IMR-90 (cell line): Measurements from ENCODE around the gene MRPS26. TPM values are rescaled to one million over a fixed set of nuclear protein-coding genes. Genes with fewer than 3 reads are reported as not detected.

Experiments
- ATAC-seq: fragments of 200-7000 bp; cut with Tn5 transposase; 2 replicates; pipeline ENCODE4 v1.9.1; 2020; ENCODE audit warnings: low read depth, mild to moderate bottlenecking, moderate library complexity
- BruUV-seq: library from RNA; stranded (reverse); fragments of 400-500 nt; replicated peaks from 2 replicates; lab custom pipeline; 2021; lab: Mats Ljungman, UMichigan
- CTCF ChIA-PET: fragments of 300-600 bp; formaldehyde crosslinking; extraction: SDS; loops from one replicate; lab custom pipeline; 2021; ENCODE audit warnings: antibody characterized with exemption; lab: Yijun Ruan, JAX
- POLR2A ChIA-PET: fragments of 300-600 bp; sonication (Branson Sonifier 250); formaldehyde crosslinking; loops from one replicate; lab custom pipeline; 2022; ENCODE audit warnings: antibody characterized with exemption; ENCODE audit not compliant: unreplicated experiment; lab: Charles Lee
- DNase-seq: peaks from one replicate; pipeline ENCODE4 v3.0.0; 2013
- H2AFZ ChIP-seq: replicated peaks from 2 replicates; pipeline ENCODE3; 2013; ENCODE audit warnings: low read length, mild to moderate bottlenecking; ENCODE audit not compliant: poor library complexity
- H2AK5ac ChIP-seq: 2 replicates; pipeline ENCODE4 v1.6.1; 2013; ENCODE audit warnings: low read depth, low read length, inconsistent platforms
- H2AK9ac ChIP-seq: replicated peaks from 2 replicates; pipeline ENCODE3; 2013; ENCODE audit warnings: mild to moderate bottlenecking, low read depth, low read length, moderate library complexity; ENCODE audit not compliant: poor library complexity
- H2BK120ac ChIP-seq: 2 replicates; pipeline ENCODE4 v1.6.1; 2013; ENCODE audit warnings: low read depth, low read length, inconsistent platforms
- H2BK15ac ChIP-seq: 3 replicates; pipeline ENCODE4 v1.6.1; 2013; ENCODE audit warnings: low read depth, low read length, inconsistent platforms
- H2BK20ac ChIP-seq: 2 replicates; pipeline ENCODE4 v1.6.1; 2013; ENCODE audit warnings: low read depth, mild to moderate bottlenecking, inconsistent platforms, low read length, moderate library complexity
- H2BK5ac ChIP-seq: 2 replicates; pipeline ENCODE4 v1.6.1; 2013; ENCODE audit warnings: mild to moderate bottlenecking, low read depth, low read length, inconsistent platforms; ENCODE audit not compliant: poor library complexity, severe bottlenecking
- H3K14ac ChIP-seq: replicated peaks from 2 replicates; pipeline ENCODE4 v1.6.1; 2013; ENCODE audit warnings: low read depth, low read length, inconsistent platforms
- H3K18ac ChIP-seq: 2 replicates; pipeline ENCODE4 v1.6.1; 2013; ENCODE audit warnings: low read depth, low read length, control low read depth
- H3K23ac ChIP-seq: 2 replicates; pipeline ENCODE4 v1.6.1; 2013; ENCODE audit warnings: low read depth, low read length, inconsistent platforms
- H3K27ac ChIP-seq: 2 replicates; pipeline ENCODE4 v1.5.1; 2013; ENCODE audit warnings: mild to moderate bottlenecking, control low read depth, low read length; ENCODE audit not compliant: insufficient read depth
- H3K27me3 ChIP-seq: 2 replicates; pipeline ENCODE4 v1.6.1; 2013; ENCODE audit warnings: low read length; ENCODE audit not compliant: control insufficient read depth, insufficient read depth
- H3K36me3 ChIP-seq: 2 replicates; pipeline ENCODE4 v1.6.1; 2013; ENCODE audit warnings: low read length, mixed read lengths; ENCODE audit not compliant: control insufficient read depth, insufficient read depth
- H3K4ac ChIP-seq: 2 replicates; pipeline ENCODE4 v1.6.1; 2013; ENCODE audit warnings: low read depth, low read length, inconsistent platforms
- H3K4me1 ChIP-seq: 2 replicates; pipeline ENCODE4 v1.6.1; 2013; ENCODE audit warnings: low read length, mixed read lengths; ENCODE audit not compliant: control insufficient read depth, insufficient read depth
- H3K4me2 ChIP-seq: 2 replicates; pipeline ENCODE4 v1.6.1; 2013; ENCODE audit warnings: low read depth, mild to moderate bottlenecking, control low read depth, low read length, moderate library complexity
- H3K4me3 ChIP-seq: 2 replicates; pipeline ENCODE4 v1.5.1; 2013; ENCODE audit warnings: low read depth, mild to moderate bottlenecking, control low read depth, low read length, moderate library complexity; ENCODE audit not compliant: insufficient read depth
- H3K56ac ChIP-seq: 2 replicates; pipeline ENCODE4 v1.6.1; 2013; ENCODE audit warnings: low read length, inconsistent platforms; ENCODE audit not compliant: insufficient read depth; ENCODE audit errors: extremely low read depth
- H3K79me1 ChIP-seq, 2 experiments: 2 replicates each; pipeline ENCODE4 v1.6.1; 2013; ENCODE audit warnings: low read length in 2 of 2, inconsistent platforms in 1 of 2, low read depth in 1 of 2
- H3K9ac ChIP-seq: 2 replicates; pipeline ENCODE4 v1.6.1; 2013; ENCODE audit warnings: low read depth, low read length, control low read depth
- H3K9me1 ChIP-seq: 2 replicates; pipeline ENCODE4 v1.6.1; 2013; ENCODE audit warnings: low read length, inconsistent platforms; ENCODE audit not compliant: insufficient read depth
- H3K9me3 ChIP-seq: 2 replicates; pipeline ENCODE4 v1.6.1; 2013; ENCODE audit warnings: low read length; ENCODE audit not compliant: control insufficient read depth, insufficient read depth
- H4K20me1 ChIP-seq: 2 replicates; pipeline ENCODE4 v1.6.1; 2013; ENCODE audit warnings: low read length, inconsistent platforms; ENCODE audit not compliant: insufficient read depth
- H4K5ac ChIP-seq: 2 replicates; pipeline ENCODE4 v1.6.1; 2013; ENCODE audit warnings: mild to moderate bottlenecking, low read depth, low read length, control low read depth
- H4K8ac ChIP-seq, 2 experiments: 2 replicates each; pipeline ENCODE4 v1.6.1; 2013; ENCODE audit warnings: low read depth in 2 of 2, low read length in 2 of 2, control low read depth in 1 of 2, inconsistent platforms in 1 of 2
- H4K91ac ChIP-seq: 2 replicates; pipeline ENCODE4 v1.6.1; 2013; ENCODE audit warnings: low read depth, low read length, inconsistent platforms; ENCODE audit not compliant: insufficient read depth
- BHLHE40 ChIP-seq: fragments of 150-350 bp; IDR thresholded peaks from 2 replicates; pipeline ENCODE4 v1.6.1; 2016; ENCODE audit warnings: mild to moderate bottlenecking, low read depth, low read length
- CEBPB ChIP-seq: IDR thresholded peaks from 2 replicates; pipeline ENCODE4 v1.6.1; 2012; ENCODE audit warnings: low read depth, low read length, improper control_type of control experiment
- CHD1 ChIP-seq: IDR thresholded peaks from 2 replicates; pipeline ENCODE4 v1.6.1; 2012; ENCODE audit warnings: low read depth, low read length, improper control_type of control experiment
- FOS ChIP-seq: fragments of 150-350 bp; IDR thresholded peaks from 2 replicates; pipeline ENCODE4 v1.6.1; 2016; ENCODE audit warnings: low read depth, low read length
- MAFK ChIP-seq: IDR thresholded peaks from 2 replicates; pipeline ENCODE4 v1.6.1; 2012; ENCODE audit warnings: low read depth, low read length, improper control_type of control experiment
- MAZ ChIP-seq: IDR thresholded peaks from 2 replicates; pipeline ENCODE4 v1.6.1; 2012; ENCODE audit warnings: low read depth, mild to moderate bottlenecking, low read length, improper control_type of control experiment, moderate library complexity, borderline replicate concordance
- MXI1 ChIP-seq: IDR thresholded peaks from 2 replicates; pipeline ENCODE4 v1.6.1; 2012; ENCODE audit warnings: low read depth, mild to moderate bottlenecking, low read length, moderate library complexity, borderline replicate concordance
- NFE2L2 ChIP-seq: fragments of 150-350 bp; IDR thresholded peaks from 2 replicates; pipeline ENCODE4 v1.6.1; 2016; ENCODE audit warnings: low read depth, mild to moderate bottlenecking, low read length
- POLR2A ChIP-seq: IDR thresholded peaks from 2 replicates; pipeline ENCODE4 v1.6.1; 2012; ENCODE audit warnings: mild to moderate bottlenecking, low read depth, low read length
- RAD21 ChIP-seq: IDR thresholded peaks from 2 replicates; pipeline ENCODE4 v1.6.1; 2012; ENCODE audit warnings: low read length, improper control_type of control experiment
- RCOR1 ChIP-seq: IDR thresholded peaks from 2 replicates; pipeline ENCODE4 v1.6.1; 2012; ENCODE audit warnings: mild to moderate bottlenecking, low read length, improper control_type of control experiment; ENCODE audit not compliant: insufficient replicate concordance
- RFX5 ChIP-seq: IDR thresholded peaks from 2 replicates; pipeline ENCODE4 v1.8.0; 2012; ENCODE audit warnings: low read depth, mild to moderate bottlenecking, low read length, moderate library complexity
- SMC3 ChIP-seq: fragments of 150-350 bp; IDR thresholded peaks from 2 replicates; pipeline ENCODE4 v1.6.1; 2016; ENCODE audit warnings: low read depth, mild to moderate bottlenecking, antibody characterized with exemption, low read length, moderate library complexity
- WGBS, 2 experiments: methylation state at CpG; one replicate each; pipeline versions ENCODE4 v1.1.5 to v1.1.7; 2013; ENCODE audit warnings: missing lambda C conversion rate in 2 of 2; ENCODE audit not compliant: insufficient read length in 1 of 2; ENCODE audit errors: extremely low coverage in 2 of 2; 5-methylcytosine and 5-hydroxymethylcytosine counted together
- dilution Hi-C: fragments of 300-500 bp; cut with HindIII; formaldehyde crosslinking; loops from one replicate; pipeline ENCODE4 v1.14.3; 2018; ENCODE audit warnings: low sequenced_read_pairs; ENCODE audit not compliant: unreplicated experiment
- in situ Hi-C: fragments of 300-500 bp; cut with MboI; formaldehyde crosslinking; loops from 3 replicates; pipeline ENCODE4 v1.14.3; 2019; ENCODE audit warnings: low sequenced_read_pairs, inconsistent platforms, mixed read lengths
- intact Hi-C: fragments of 100-400 bp; cut with micrococcal nuclease; formaldehyde crosslinking; loops from 2 replicates; pipeline ENCODE4 v1.10.0; 2022
- polyA plus RNA-seq, 3 experiments: library from polyadenylated mRNA; depleted of rRNA; stranded (reverse); fragments of >200 nt; gene quantifications; 2 replicates each; pipeline ENCODE4 v1.2.3, GENCODE V29; 2012; ENCODE audit warnings: low replicate concordance in 1 of 3
- total RNA-seq: library from RNA; depleted of rRNA; stranded (reverse); fragments of >200 nt; gene quantifications from 2 replicates; pipeline ENCODE4 v1.2.3, GENCODE V29; 2012
- TF ChIP-seq, protein P1 (sequence below): fragments of 150-350 bp; IDR thresholded peaks from 2 replicates; pipeline ENCODE4 v1.6.1; 2016; ENCODE audit warnings: low read depth, mild to moderate bottlenecking, low read length, moderate library complexity, borderline replicate concordance
- TF ChIP-seq, protein P2 (sequence below): conservative IDR thresholded peaks from 2 replicates; pipeline ENCODE4 v1.5.1; 2012; ENCODE audit warnings: mild to moderate bottlenecking, low read depth, low read length, improper control_type of control experiment

Gene MRPS26
- total and polyA plus RNA-seq, 2 of the 4 experiments (the other 2 are of a cell fraction) = 22.2 to 38.6 TPM

DNA sequence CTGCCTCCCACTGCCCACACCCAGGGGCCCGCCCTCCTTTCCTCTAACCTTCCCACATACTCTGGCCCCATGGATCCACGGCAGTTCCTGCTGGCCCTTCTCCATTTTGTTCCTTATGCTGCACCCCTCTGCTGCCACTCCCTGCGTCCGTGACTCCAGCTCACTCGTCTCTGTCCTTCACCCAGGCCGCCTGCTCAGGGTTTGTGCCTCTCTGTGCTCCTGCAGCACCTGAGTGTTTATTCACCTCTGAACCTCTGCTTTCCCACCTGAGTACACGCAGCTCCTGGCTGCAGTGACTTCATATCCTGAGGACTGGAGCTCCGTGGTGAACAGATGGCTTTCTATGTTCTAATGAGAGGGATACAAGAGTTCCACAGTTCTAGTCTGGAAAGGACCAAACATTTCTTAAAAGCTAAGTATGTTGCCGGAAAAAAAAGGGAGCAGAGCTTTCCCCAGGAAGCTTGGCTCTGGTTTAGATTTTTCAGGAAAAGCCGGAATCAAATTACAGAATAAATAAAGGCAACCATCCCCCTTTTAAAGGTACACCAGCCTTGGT is 3.9 kb upstream of the MRPS26 start:
- 0 out of 2 replicates have a peak overlapping the region, but pooled peaks have one; percentile 24 for H3K14ac ChIP-seq
- H3K27ac ChIP-seq = peak overlapping the region; percentile 50; the same call in 1 of the 2 replicates
- peaks cover 5 to 9% of the 10 kb centered on the region in 2 experiments for H3K79me1 ChIP-seq
- BruUV-seq = no TSS peak
- WGBS, 2 experiments = no CpG with 5 or more reads among the region's 10 CpGs
- H3K23ac ChIP-seq = peak overlapping the region; percentile 60; the same call in 1 of the 2 replicates
- H3K4ac ChIP-seq = no peak overlapping the region
- intact Hi-C loops = no loop called here
- in situ Hi-C loops = no loop called here
- no peak overlapping the region for H2AFZ ChIP-seq
- H2BK5ac ChIP-seq = peak overlapping the region; percentile 7
- peaks cover 30% of the 10 kb centered on the region for H3K36me3 ChIP-seq
- ATAC-seq = no peak
- H4K20me1 ChIP-seq = peaks cover 5% of the 10 kb centered on the region
- H3K18ac ChIP-seq = no peak overlapping the region
- H2BK120ac ChIP-seq = no peak overlapping the region
- H4K8ac ChIP-seq = peak overlapping the region in 1 of 2 experiments; percentile 10; a peak in 1 of 4 replicates
- CTCF ChIA-PET = interaction anchor here (0.7 kb wide), 1 partner anchor 41 kb away, joined by 3 read pairs; no protein-coding TSS in a partner anchor
- dilution Hi-C loops = no loop called here
- no peak overlapping the region for H2BK20ac ChIP-seq
- no peak overlapping the region for H2AK9ac ChIP-seq
- POLR2A ChIA-PET = no interaction called here
- H2BK15ac ChIP-seq = no peak overlapping the region
- H3K9me1 ChIP-seq = peaks cover 16% of the 10 kb centered on the region
- H4K91ac ChIP-seq = no peak overlapping the region
- no peak overlapping the region for H2AK5ac ChIP-seq
- no peaks in the 10 kb centered on the region for H3K27me3 ChIP-seq
- no peak overlapping the region; the same call in none of the 2 replicates for H3K9ac ChIP-seq
- no peak for TF ChIP-seq MAZ
- no peak for TF ChIP-seq POLR2A
- no peak for TF ChIP-seq RCOR1
- no peak for TF ChIP-seq CHD1
- TF ChIP-seq NFE2L2 = no peak
- no peak for TF ChIP-seq RAD21
- no peak for TF ChIP-seq SMC3
- no peak for TF ChIP-seq MAFK
- TF ChIP-seq CEBPB = no peak
- TF ChIP-seq, protein P1, sequence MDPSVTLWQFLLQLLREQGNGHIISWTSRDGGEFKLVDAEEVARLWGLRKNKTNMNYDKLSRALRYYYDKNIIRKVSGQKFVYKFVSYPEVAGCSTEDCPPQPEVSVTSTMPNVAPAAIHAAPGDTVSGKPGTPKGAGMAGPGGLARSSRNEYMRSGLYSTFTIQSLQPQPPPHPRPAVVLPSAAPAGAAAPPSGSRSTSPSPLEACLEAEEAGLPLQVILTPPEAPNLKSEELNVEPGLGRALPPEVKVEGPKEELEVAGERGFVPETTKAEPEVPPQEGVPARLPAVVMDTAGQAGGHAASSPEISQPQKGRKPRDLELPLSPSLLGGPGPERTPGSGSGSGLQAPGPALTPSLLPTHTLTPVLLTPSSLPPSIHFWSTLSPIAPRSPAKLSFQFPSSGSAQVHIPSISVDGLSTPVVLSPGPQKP = no peak
- no peak for TF ChIP-seq FOS
- TF ChIP-seq BHLHE40 = no peak
- no peak for TF ChIP-seq RFX5
- TF ChIP-seq MXI1 = no peak
- TF ChIP-seq, protein P2, sequence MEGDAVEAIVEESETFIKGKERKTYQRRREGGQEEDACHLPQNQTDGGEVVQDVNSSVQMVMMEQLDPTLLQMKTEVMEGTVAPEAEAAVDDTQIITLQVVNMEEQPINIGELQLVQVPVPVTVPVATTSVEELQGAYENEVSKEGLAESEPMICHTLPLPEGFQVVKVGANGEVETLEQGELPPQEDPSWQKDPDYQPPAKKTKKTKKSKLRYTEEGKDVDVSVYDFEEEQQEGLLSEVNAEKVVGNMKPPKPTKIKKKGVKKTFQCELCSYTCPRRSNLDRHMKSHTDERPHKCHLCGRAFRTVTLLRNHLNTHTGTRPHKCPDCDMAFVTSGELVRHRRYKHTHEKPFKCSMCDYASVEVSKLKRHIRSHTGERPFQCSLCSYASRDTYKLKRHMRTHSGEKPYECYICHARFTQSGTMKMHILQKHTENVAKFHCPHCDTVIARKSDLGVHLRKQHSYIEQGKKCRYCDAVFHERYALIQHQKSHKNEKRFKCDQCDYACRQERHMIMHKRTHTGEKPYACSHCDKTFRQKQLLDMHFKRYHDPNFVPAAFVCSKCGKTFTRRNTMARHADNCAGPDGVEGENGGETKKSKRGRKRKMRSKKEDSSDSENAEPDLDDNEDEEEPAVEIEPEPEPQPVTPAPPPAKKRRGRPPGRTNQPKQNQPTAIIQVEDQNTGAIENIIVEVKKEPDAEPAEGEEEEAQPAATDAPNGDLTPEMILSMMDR = no peak
- peaks cover 11% of the 10 kb centered on the region for H3K4me1 ChIP-seq
- H3K4me3 ChIP-seq = no peak overlapping the region
- H3K56ac ChIP-seq = no peak overlapping the region
- DNase-seq = peak; percentile 4
- peak overlapping the region; percentile 56 for H4K5ac ChIP-seq
- no peaks in the 10 kb centered on the region for H3K9me3 ChIP-seq
- H3K4me2 ChIP-seq = peak overlapping the region; percentile 64
